COLO829 (cell line): ENCODE measurements around the gene ANKRD24.
"Not testable (repeated sequence)": the region's sequence is repeated elsewhere in the genome, so short reads cannot be mapped to it uniquely, and the experiment has no call there.

Experiments used
- DNase-seq: peaks from one replicate; pipeline ENCODE4 v3.0.0; 2012; ENCODE audit warnings: low spot score

The ANKRD24 gene

DNA sequence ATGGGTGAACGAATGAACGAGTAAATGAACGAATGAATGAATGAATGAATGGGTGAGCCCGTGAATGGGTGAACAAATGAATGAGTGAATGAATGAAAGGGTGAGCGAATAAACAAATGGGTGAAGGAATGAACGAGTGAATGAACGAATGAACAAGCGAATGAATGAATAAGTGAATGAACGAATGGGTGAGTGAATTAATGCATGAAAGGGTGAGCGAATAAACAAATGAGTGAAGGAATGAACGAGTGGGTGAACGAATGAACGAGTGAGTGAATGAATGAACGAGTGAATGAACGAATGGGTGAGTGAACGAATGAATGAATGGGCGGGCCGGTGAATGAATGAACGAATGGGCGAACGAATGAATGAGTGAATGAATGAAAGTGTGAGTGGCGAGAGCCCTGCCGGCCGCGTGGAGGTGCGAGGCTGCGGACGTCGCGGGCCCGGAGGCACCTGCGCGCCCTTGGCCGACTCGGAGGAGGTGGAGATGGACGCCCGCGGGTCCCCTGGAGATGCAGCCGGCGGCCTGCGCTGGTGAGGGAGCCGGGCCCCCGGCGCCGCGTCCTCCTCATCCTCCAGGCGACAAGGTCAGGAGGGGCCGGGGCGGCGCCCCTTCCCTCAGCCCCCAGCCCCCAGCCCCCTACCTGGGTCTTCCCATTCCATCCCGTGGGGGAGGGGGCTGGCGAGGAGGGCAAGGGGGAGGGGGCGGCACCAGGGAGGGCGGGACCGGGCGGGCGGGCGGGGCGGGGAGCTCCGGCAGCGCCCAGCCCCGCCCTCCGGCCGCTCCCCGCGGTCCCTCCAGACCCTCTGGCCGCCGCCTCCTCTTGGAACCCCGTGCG is 15.4 kb downstream of the ANKRD24 start:
- no peak for DNase-seq

DNA sequence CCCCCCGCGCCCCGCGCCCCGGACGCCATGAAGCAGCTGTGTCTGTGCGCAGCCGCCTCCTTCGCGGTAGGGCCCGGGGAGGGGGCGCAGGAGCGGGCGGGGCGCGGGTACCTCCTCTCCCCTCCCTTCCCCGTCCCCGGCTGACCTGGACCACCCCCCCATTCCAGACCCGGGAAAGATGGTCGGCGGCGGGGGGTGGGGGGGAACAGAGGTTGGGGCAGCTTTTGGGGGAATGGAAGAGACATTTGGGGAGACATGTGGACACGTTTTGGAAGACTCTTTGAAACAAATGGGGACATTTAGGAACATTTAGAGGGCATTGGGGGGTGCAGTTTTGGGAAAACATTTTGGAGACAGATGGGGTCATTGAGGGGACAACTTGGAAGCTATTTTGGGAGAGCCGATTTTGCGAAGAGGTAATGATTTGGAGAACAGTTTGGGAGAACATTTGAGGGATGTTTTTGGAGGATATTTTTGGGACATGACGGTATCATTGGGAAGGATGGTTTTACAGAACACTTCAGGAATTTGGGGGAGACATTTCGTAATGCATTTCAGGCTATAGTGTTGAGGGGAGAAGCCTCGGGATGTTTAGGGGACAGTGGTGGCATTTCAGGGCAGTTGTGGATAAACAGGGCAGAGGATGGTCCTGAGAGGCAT is 16.1 kb downstream of the ANKRD24 start:
- no peak for DNase-seq

GRCh38 chr19:4199699-4200293 is 17.3 kb downstream of the ANKRD24 start:
- DNase-seq: no peak

GRCh38 chr19:4200940-4201542 is 18.6 kb downstream of the ANKRD24 start:
- no peak for DNase-seq

- no peak for DNase-seq
Measured at GRCh38 chr19:4201798-4202197, 19.3 kb downstream of the ANKRD24 start.

DNA sequence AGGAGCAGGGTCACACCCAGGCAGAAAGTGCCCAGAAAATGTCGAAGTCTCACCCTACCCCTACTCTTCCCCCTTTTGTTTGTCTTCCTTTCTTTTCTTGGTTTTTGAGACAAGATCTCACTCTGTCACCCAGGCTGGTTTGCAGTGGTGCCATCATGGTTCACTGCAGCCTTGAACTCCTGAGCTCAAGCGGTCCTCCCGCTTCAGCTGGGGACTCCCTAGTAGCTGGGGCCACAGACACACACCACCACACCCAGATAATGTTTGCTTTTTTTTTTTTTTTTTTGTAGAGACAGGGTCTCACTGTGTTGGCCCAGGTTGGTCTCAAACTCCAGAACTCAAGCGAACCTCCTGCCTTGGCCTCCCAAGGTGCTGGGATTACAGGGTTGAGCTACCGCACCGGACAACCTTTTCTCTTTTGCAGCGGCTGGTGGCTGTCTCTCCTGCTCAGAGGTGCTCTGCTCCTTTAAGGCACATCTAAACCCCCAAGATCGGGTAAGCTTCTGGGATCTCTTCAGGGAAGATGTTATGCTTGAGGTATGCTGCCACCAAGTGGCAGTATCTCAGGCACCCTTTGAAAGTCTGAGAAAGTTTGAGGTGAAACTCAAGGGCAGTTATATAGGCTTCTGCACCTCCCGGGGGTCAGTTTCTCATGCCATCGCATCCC is 24.5 kb downstream of the ANKRD24 start:
- DNase-seq: no peak

DNA sequence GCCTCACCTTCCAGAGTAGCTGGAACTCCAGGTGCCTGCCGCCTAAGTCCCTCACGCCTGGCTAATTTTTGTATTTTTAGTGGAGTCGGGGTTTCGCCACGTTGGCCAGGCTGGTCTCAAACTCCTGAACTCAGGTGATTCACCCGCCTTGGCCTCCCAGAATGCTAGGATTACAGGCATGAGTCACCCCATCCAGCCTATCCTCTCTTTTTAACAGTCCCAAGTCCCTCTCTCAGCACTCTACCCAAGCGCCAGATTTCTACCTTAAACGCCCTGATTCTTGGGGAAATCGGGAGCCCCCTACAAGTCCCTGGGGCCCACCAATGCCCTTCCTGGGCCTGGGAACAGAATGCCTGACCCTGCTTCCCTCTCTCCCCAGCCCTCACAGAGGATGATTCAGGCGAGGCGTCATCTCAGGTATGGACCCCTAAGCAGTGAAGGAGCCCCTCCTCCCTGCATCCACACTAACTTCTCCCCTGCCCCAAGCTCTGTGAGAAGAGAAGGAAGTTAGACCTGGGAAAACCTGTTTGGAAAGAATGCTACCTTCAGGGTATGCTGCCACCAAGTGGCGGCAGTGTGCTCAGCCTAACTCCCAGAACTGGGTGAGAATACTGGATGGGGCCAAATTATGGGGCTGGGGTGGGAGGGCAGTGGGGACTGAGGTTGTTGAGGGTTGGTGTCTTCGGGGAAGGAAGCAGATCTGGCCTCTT is 26.1 kb downstream of the ANKRD24 start:
- DNase-seq: no peak

GRCh38 chr19:4210166-4210731 is 27.8 kb downstream of the ANKRD24 start:
- no peak for DNase-seq

DNA sequence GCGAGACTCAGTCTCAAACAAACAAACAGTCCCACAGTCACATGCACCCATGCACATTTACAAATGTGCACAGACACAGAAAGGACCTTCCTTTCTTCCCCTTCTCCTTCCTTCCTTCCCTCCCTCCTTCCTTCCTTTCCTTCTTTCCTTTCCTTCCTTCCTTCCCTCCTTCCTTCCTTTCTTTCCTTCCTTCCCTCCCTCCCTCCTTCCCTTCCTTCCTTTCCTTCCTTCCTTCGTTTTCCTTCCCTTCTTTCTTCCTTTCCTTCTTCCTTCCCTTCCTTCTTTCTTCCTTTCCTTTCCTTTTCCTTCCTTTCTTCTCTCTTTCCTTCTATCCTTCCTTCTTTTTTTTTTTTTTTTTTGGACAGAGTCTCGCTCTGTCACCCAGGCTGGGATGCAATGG is 30.6 kb downstream of the ANKRD24 start:
- no peak for DNase-seq

DNA sequence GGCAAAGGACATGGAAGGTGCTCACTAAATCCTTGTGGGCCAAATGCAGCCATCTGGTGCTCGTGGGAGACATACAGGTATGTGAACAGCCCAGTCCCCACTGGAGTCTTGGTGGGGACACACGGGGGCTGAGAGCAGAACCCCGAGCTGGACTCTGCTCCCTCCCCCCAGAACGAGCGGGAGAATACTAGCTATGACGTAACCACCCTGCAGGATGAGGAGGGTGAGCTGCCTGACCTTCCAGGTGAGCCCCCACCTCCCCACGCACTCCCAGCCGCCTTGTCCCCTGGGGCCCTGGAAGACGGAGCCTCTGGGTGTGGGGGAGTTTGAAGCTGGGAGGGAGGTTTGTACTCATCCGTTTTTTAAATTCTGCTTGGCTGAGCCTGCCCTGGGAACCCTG is 33.3 kb downstream of the ANKRD24 start:
- DNase-seq: no peak

DNA sequence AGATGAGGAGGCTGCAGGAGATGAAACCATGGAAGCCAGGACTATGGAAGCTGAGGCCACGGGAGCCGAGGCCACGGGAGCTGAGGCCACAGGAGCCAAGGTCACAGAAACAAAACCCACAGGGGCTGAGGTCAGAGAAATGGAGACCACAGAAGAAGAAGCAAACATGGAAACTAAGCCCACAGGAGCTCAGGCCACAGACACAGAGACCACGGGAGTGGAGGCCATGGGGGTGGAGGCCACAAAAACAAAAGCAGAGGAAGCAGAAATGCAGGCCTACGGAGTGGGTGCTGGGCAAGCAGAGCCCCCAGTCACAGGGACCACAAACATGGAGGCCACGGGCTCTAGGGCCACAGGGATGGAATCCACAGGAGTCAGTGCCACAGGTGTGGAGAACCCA is 34.4 kb downstream of the ANKRD24 start:
- no peak for DNase-seq

DNA sequence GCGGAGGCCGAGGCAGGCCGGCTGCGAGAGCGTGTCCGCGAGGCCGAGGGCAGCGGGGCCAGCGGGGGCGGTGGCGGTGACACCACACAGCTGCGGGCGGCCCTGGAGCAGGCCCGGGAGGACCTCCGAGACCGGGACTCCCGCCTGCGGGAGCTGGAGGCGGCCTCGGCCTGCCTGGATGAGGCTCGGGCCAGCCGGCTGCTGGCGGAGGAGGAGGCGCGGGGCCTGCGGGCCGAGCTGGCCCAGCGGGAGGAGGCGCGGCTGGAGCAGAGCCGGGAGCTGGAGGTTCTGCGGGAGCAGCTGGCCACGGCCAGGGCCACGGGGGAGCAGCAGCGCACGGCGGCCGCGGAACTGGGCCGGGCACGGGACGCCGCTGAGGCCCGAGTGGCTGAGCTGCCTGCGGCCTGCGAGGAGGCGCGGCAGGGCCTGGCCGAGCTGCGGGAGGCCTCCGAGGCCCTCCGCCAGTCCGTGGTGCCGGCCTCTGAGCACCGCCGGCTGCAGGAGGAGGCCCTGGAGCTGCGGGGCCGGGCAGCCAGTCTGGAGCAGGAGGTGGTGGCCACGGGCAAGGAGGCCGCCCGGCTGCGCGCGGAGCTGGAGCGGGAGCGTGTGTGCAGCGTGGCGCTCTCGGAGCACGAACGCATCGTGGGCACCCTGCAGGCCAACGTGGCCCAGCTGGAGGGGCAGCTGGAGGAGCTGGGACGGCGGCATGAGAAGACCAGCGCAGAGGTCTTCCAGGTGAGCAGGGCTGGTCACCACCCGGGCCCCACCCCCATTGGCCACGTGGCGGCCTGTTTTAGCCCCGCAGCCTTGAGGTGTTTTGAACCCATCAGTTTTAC is 35.2 kb downstream of the ANKRD24 start:
- DNase-seq: no peak

- not testable (repeated sequence) for DNase-seq
Measured at GRCh38 chr19:4218523-4218922, 36.0 kb downstream of the ANKRD24 start.

- no peak for DNase-seq
Measured at GRCh38 chr19:4220188-4220587, 37.7 kb downstream of the ANKRD24 start.

- DNase-seq: no peak
Measured at GRCh38 chr19:4224470-4224869, 42.0 kb downstream of the ANKRD24 start.

- no peak for DNase-seq
Measured at GRCh38 chr19:4225885-4226284, 43.4 kb downstream of the ANKRD24 start.

DNA sequence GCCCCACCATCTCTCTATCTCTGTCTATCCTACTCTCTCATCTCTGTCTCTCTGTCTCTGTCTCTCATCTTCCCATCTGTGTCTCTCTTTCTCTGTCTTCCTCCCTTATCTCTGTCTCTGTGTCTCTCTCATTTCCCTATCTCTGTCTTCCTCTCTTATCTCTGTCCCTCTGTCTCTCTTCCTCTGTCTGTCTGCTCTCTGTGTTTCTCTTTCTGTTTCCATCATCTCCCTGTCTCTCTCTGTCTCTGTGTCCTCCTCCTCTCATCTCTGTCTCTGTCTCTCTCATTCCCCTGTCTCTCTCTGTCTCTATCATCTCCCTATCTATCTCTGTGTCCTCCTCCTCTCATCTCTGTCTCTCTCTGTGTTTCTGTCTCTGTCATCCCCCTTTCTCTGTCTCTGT is 45.3 kb downstream of the ANKRD24 start:
- no peak for DNase-seq

DNA sequence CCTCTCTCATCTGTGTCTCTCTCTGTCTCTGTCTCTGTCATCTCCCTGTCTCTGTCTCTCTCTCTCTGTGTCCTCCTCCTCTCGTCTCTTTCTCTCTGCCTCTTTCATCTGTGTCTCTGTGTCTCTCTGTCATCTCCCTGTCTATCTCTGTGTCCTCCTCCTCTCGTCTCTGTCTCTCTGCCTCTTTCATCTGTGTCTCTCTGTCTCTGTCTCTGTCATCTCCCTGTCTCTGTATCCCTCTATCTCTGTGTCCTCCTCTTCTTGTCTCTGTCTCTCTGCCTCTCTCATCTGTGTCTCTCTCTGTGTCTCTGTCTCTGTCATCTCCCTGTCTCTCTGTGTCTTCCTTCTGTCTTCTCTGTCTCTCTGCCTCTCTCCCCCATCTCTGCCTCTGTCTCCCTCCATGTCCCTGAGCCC is 46.3 kb downstream of the ANKRD24 start:
- no peak for DNase-seq

DNA sequence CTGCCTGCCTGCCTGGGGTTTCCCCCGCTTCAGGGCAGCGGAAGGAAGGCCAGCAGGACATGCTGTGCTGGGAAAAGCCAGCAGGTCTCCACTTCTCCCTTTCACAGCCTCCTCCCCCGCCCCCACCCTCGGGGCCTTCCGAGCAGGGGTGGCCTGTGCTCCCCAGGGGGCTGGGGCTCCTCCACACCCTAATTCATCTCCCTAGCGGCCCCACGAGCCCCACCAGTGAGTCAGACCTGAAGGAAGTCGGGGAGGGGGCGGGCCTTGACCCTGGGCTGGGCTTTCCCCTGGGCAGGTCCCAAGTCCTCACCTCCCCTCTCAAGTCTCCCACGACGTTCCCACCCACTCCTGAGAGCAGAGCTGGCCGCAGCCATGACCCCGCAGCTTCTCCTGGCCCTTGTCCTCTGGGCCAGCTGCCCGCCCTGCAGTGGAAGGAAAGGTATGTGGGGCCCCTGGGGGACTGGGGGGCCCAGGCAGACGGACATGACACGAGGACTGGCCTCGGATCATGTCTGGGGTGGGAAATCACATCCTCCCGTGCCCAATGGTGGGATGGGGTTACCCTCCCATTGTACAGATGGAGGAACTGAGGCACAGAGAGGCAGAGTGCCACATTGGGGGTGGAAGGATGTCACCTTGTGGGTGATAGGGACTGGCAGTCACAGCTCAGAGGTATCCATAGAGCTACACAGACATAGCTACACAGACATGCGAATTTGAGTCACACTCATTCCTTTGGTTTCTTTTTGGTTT is 46.9 kb downstream of the ANKRD24 start, which contains the start of gene EBI3:
TSS of gene EBI3 (plus strand) at position 345 of the 753 bp plus-strand sequence. CDS start at position 373, 28 bp downstream.
- no peak for DNase-seq
